Measurements from ENCODE around the gene MUC21. TPM values are rescaled to one million over a fixed set of nuclear protein-coding genes. Genes with fewer than 3 reads are reported as not detected.

Gene MUC21
- total and polyA plus RNA-seq, 2 donors (not counting 3 experiments of a cell fraction or from before 2014, with no cell fraction given) = not detected

GRCh38 chr6:30988209-30988825, 4.8 kb downstream of the MUC21 start:
- Histone ChIP-seq H3K27ac (ENCODE audit: insufficient read depth, low read depth, low read length) (no peak overlapping the region), H3K9ac (replicated peaks; ENCODE audit: extremely low read depth, insufficient read depth, low read length) (no peak overlapping the region), H3K4me1 (ENCODE audit: control insufficient read depth, extremely low read depth, insufficient read depth, low read length) (no peaks in the 10 kb centered on the region), H3K79me2 (ENCODE audit: control insufficient read depth, insufficient read depth, low read length) (no peaks in the 10 kb centered on the region), H3K4me2 (ENCODE audit: insufficient read depth, low read length) (no peak overlapping the region), H3K36me3 (ENCODE audit: control insufficient read depth in 2 of 2, extremely low read depth in 1 of 2, insufficient read depth in 2 of 2, low read length in 2 of 2) (no peaks in the 10 kb centered on the region), H3K9me1 (replicated peaks; ENCODE audit: control insufficient read depth, extremely low read depth, insufficient read depth, low read length) (no peaks in the 10 kb centered on the region), H3K9me3 (replicated peaks; ENCODE audit: control insufficient read depth, insufficient read depth, low read length) (no peaks in the 10 kb centered on the region), H2AFZ (ENCODE audit: low read depth, low read length) (no peak overlapping the region), H3K27me3 (ENCODE audit: control insufficient read depth in 2 of 2, insufficient read depth in 2 of 2, low read length in 2 of 2) (peaks cover 0 to 6% of the 10 kb centered on the region in 2 experiments), H3K4me3 (replicated peaks in 1 of 3; ENCODE audit: insufficient read depth in 1 of 3, low read depth in 1 of 3, low read length in 3 of 3) (no peak overlapping the region), H4K20me1 (replicated peaks; ENCODE audit: control insufficient read depth, extremely low read depth, insufficient read depth, low read length) (no peaks in the 10 kb centered on the region)
- CTCF ChIA-PET = interaction anchor here (0.7 to 1.5 kb wide), 2 partner anchors 12 to 487 kb away, joined by 3 read pairs; no protein-coding TSS in a partner anchor
- POLR2A ChIA-PET = no interaction called here
- intact Hi-C loops (cut with micrococcal nuclease) = no loop called here
- no TSS peak for BruUV-seq (replicated peaks)
- no peak for FAIRE-seq
- dilution Hi-C loops (cut with MboI; ENCODE audit: extremely low pct_ligation_motif_present, low sequenced_read_pairs) = no loop called here
- TF ChIP-seq MYC (IDR thresholded peaks at IDR 0.05; ENCODE audit: low read depth, low read length) (no peak), FOS (IDR thresholded peaks at IDR 0.05; ENCODE audit: borderline replicate concordance, insufficient read depth, low read length) (no peak), MAX (IDR thresholded peaks at IDR 0.05; ENCODE audit: insufficient read depth, insufficient read length) (no peak), CTCF (IDR thresholded peaks at IDR 0.05; ENCODE audit: extremely low read depth in 1 of 2, insufficient read depth in 1 of 2, low read depth in 1 of 2, low read length in 2 of 2) (no peak), EZH2 (IDR thresholded peaks at IDR 0.05; ENCODE audit: borderline replicate concordance, low read depth, low read length, severe bottlenecking) (no peak), POLR2AphosphoS5 (IDR thresholded peaks at IDR 0.05; ENCODE audit: insufficient read depth, low read depth, low read length) (no peak), GATA2 (IDR thresholded peaks at IDR 0.05; ENCODE audit: insufficient read depth, insufficient read length, low read depth, low read length) (no peak), POLR2A (IDR thresholded peaks at IDR 0.05; ENCODE audit: low read depth, low read length) (no peak), JUN (IDR thresholded peaks at IDR 0.05; ENCODE audit: borderline replicate concordance, insufficient read depth, insufficient read length, low read depth) (no peak)
- no peak for DNase-seq (ENCODE audit: low read depth, low spot score)

Data from endothelial cell of umbilical vein (primary cell).